SIG-M5 treated with dmso at 0.1 percent for 504 hours (cell line): ENCODE results near the gene SH2D5.

Experiments used
- DNase-seq: peaks from one replicate; lab custom pipeline; 2025; ENCODE audit not compliant: unreplicated experiment; lab: John Stamatoyannopoulos, UW

Gene SH2D5

DNA sequence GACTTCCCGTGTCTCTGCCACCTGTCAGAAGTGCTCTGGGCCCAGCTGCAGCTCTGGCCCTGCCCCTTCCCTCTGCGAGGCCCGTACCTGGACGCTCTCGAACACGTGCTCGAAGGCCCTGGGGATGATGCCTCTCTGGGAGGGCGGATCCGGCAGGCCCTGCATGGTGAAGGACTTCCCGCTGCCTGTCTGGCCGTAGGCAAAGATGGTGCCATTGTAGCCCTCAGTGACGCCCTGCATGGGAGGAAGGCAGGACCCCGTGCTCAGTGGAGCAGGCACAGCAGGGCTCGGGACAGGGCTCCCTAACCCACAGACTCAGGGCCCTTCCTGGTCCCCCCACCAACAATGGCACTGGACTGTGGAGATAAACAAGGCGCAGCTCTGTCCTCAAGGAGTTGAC lies 17.1 kb downstream of the SH2D5 start:
- no peak for DNase-seq

DNA sequence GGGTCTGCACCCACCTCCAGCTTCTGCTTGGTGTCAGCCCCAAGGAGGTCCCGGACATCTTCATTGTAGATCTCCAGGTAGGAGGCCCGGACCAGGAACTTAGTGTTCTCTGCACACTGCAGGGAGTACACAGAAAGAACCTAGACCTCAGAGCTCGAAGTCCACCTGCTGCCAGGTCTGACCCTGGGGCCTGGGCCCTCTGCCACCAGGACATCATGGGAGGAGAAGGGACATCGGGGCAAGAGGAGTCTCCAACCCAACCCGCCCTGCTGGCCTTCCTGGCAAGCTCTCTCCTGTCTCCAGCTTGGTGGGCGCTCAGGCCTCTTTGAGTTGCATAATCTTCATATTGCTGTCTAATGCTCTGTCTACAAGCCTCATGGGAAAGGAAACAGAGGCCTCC lies 19.1 kb downstream of the SH2D5 start:
- no peak for DNase-seq

DNA sequence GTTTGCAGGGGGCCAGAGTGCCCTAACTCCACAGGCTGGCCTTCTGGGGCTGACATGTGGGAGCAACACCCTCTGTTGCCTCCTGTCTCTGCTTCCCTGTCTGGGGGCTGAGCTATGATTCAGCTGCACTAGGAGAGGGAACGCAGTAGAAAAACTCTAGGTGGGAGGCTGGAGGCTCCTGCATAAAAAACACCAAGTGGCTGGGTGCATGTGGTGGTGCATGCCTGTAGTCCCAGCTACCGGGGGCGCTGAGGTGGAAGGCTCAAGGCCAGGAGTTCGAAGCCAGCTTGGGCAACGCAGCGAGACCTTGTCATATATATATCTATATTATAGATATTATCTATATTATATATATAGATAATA lies 20.3 kb downstream of the SH2D5 start:
- no peak for DNase-seq

DNA sequence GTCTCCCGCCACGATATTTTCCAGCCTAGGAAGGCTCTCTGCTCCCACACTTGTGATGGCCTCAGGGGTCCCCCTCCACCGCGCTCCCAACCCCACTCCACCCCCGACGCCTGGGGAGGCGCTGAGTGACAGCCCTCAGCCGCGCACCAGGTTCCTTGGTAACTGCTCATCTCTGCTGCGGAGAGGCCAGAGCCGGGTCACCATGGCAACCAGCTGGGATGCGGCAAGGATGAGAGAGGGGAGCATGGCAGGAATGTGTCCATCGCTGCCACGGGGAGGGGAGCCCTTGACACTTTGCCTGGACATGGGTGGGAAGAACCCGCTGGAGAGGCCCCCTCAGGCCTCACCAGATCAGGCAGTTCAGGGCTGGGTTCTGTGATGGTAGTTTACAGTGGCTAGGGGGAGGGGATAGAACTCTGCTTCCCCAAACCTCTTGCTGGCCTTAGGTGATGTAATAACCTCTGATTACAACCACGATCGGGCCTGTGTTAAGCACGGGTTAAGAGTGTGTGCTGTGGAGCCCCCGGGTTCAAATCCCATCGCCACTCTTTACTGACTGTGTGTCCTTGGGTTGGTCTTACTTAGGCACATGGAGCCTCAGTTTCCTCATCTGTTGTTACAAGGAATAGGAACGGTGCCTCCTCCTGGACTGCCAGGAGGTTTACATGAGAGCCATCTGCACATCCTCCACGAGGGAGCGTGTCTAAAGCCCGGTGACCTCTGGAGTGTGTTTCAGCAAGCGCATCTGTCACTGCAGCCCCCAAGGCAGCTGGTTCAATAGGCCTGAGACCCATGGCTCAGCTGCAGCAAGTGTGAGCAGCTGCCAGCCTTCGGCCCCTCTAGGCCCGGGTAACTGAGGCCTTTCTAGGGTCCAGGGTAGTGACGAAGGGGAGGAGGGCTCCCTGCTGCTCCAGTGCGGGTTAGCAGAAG lies 21.0 kb downstream of the SH2D5 start:
- peak; percentile 75 for DNase-seq

DNA sequence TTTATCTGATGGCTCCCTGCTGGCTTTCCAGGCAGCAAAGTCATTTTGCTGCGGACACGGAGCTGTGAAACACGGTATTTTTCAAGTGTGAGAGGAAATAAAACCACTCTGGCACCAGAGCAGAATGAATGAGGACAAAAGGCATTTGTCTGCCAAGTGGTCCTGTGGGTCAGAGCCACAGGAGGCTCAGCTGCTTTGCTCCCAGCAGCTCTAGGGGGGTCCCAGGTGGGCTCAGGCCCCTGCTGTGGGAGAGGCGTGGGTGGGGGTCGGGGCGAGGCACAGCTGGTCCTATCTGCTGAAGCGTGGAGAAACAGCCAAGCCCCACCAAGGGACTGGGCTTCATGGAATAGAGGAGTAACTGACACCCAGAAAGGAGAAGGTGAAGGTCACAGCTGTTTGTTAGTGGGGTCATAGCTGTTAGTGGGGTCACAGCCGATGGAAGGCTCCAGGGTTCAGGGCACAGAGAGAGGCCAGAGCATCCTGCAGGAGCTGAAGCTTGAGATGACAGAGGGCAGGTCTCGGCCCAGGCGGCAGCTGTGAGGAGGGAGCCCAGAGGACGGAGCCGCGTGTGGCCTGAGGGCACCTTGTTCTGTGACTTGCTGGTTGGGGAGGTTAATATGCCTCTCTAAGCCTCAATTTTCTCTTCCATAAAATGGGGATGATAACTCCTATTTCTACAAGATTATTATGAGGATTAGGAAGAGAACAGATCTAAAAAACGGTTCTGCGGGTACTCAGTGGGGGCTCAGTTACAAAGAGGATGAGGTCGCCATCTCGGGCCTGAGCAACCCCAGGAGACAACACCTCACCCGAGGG lies 21.8 kb downstream of the SH2D5 start:
- no peak for DNase-seq

DNA sequence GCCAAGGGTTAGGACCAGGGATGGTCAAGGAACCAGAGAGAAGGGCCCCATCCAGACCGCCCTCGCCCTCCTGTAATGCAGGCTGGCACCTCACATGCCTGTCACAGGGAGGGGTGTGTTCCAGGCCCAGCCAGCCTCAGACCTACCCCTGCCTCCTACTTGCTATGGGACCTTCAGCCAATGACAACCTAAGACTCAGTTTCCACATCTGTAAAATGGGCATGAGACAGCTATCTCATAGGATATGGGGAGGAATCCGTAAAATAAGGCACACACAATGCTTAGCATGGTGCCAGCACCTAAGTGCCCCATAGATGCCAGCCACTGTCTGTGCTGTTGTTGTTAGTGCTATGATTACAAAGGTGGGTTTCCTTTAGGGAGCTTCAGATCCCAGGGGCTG lies 22.6 kb downstream of the SH2D5 start:
- DNase-seq, result no peak

DNA sequence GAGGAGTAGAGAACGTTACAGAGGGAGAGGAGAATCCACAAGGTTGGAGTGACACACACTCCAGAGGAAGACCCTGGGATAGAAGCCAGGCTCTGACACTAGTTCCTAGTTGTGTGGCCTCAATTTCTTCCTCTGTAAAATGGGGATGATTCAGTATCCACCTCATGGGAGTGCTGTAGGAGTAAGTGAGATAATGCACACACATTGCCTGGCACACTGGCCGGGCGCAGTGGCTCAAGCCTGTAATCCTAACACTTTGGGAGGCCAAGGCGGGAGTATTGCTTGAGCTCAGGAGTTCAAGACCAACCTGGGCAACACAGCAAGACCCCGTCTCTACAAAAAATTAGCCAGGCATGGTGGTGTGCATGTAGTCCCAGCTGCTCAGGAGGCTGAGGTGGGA lies 23.6 kb downstream of the SH2D5 start:
- DNase-seq, result no peak

DNA sequence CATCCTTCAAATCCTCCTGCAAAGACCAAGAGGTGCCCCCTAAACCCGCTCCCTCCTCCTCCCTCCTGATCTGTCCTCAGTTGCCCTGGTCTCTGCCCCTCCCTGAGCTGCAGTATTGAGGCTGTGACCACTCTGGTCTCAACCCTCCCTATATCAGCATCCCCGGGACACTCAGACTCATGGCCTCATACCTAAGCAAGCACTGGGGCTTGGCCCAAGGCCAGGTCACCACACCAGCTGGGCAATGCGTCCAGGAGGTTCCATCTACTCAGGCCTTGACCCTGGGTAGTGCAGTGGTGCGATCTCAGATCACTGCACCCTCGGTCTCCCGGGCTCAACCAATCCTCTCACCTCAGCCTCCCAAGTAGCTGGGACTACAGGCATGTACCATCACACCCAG lies 24.4 kb downstream of the SH2D5 start:
- no peak for DNase-seq

DNA sequence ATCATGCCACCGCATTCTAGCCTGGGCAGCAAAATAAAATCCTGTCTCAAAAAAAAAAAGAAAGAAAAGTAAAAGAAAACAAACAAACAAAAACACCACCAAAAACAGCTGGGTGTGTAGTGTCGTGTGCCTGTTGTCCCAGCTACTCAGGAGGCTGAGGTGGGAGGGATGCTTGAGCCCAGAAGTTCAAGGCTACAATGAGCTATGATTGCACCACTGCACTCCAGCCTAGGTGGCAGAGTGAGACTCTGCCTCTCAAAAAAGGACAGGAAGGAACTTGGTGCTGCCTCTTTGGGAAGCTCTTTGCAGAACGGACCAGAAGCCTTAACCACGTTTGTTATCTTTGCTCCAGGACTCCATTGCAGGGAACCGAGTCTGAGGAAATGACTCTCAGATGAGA lies 25.7 kb downstream of the SH2D5 start:
- DNase-seq, result no peak

DNA sequence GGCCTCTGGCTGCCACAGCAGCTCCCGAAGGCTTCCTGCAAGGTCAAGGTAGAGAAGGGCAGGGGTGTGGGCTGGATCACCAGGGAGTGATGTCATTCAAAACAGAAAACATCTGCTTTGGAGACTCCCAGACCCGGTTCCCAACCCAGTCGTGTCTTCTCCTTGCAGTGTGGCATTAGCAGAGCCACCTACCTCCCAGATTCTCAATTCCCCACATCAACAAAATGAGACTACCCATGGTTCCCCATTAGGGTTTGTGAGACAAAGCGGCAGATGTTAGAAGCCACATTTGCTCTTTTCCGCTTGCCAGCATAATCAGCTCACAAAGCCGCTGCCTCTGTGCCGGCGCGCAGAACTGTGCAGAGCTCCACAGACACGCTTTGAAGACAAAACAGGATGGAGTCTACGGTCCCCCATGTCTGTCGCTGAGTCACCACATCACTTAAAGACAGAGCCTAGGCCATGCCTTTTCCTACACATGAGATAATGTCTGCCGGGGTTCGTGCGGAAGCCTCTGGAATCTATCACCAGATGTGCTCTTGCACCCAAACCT lies 27.2 kb downstream of the SH2D5 start:
- no peak for DNase-seq

DNA sequence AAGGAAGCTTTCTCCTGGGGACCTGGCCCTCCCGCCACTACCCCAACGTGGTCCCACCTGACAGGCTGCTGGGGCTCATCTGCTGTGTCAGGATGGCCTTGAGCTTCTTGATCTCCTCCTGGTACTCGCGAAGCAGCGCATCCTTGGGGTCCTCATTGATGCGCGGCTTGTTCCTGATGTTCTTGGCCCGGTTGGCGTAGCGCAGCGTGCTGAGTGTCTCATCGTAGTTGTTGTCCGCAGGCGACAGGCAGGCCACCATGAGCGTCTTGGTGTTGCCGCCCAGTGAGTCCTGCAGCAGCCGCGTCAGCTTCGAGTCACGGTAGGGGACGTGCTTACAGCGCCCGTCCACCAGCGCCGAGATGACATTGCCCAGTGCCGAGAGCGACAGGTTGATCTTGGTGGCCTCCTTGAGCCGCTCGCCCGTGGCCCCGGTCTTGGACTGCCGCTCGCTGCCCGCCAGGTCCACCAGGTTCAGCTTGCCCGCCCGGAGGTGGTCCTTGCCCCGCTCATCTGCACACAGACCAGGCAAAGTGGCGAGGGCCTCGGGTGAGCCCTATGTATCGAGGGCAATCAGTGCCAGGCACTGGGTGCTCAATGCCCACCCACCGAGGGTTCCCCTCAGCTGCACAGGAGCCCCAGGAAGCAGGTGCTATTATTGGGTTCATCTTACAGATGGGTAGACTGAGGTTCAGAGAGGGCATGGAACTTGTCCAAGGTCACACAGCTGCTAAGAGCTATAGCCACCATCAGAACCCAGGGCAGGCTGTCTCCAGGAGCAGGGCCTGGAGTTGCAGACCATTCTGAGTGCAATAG lies 27.9 kb downstream of the SH2D5 start:
- DNase-seq, result no peak

DNA sequence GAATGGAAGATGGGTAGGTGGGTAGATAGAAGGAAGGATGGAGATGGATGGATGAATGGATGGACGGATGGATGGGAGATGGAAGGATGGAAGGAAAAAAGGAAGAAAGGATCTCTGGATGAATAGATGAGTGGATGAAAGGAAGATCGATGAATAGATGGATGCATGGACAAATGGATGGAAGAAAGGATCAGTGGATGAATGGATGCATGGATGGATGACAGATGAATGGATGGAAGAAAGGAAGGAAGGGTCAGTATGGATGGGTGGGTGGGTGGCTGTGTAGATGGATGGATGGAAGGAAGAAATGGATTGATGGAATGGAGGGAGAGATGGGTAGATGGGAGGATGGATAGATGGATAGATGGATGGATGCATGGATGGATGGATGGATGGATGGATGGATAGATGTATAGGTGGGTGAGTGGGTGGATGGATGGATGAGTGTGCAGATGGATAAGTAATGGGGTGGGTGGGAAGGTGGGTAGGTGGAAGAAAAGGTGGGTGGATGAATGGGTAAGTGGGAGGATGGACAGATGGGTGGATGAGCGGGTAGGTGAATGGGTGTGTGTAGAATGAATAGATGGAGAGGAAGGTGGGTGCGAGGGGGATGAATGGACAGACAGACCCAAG lies 29.3 kb downstream of the SH2D5 start:
- no peak for DNase-seq

DNA sequence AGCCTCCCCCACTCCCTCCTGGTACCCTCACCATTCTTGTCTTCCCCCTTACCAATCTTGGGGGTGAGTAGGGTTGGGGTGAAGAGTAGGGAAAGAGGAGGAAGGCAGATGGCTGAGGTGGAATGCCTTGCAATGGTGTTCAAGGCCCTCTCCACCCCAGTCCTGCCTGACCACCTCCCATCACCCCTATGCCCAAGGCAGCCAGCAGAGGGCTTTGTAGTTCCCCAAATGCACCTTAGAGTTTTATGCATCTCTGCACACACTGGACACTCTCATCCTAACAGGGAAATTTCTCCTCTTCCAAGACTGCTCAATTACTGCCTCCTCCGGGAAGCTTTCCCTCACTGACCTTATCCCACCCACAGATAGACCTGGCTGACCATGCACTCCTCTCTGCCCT lies 30.1 kb downstream of the SH2D5 start:
- DNase-seq, result no peak

DNA sequence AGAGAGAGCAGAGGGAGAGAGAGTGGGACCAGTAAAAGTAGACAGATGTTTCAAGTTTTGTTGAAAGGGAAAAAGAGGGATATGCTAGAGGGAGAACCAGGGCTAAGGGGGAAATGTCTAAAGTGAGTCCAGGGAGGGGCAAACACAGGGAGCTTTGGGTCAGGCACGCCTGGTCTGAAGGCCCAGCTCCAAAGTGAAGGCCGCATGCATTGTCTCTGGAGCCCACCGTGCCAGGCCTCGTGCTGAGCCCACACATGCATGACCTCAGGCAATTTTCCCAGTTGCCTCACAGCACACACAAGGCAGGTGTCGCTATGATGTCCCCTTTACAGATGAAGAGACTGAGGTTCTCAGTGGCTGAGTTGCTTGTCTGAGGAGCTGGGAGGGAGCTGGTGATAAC lies 30.7 kb downstream of the SH2D5 start:
- no peak for DNase-seq

DNA sequence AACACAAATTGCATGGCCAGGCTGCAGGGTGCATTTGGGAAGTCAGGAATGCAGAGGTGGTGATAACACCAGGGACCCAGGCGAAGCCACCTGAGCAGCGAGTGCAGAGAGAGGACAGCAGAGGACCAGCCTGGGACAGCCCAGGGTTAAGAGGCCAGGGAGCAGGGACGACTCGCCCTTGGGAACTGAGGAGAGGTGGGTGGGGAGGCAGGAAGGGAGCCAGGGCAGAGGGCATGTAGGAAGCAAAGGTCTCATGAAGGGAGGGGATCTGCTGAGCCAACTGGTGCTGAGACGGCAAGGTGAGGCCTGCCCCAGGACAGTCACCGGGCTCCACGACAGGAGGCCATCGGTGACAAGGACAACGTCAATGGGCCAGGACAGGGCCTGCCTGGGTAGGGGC lies 31.1 kb downstream of the SH2D5 start:
- DNase-seq, result no peak

DNA sequence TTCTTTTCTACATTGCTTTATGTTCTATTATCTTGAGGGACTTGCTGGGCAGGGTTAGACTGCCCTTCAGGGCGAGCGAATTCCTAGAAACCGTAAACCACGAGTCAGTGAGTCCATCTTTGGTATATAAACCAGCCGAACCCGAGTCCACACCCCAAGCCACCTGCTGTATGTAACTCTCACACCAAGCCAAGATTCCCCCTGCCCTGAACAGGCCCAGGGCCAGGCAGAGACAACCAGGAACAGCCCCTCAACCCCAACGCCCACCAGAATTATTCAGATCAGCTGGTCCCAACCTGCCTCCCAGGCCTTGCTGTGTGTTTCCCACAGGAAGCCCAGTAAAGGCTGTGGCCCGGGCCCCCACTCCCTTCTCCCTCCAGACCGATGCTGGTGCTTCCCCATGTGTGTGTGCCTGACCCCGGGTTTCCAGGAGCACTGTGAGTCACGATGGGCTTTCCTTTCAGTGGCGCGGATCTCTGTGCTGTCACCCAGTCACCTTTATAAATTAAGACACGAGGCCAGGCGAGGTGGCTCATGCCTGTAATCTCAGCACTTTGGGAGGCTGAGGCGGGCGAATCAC lies 31.8 kb downstream of the SH2D5 start:
- no peak for DNase-seq

DNA sequence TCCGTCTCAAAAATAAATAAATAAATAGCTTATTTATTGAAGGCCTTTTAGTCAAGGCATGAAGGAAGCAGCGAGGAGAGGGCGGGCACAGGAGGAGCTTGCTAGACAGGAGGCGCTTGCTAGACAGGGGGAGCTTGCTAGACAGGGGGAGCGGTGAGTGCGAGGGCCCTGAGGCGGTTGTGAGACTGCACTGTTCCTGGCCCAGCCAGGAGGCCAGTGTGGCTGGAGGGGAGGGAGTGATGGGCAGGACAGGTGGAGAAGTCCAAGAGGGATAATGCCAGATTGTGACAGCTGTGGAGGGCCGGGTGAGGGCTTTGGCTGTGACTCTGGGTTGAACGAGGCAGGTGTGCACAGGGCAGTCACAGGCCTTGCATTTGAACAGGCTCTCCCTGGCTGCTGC lies 32.9 kb downstream of the SH2D5 start:
- peak; percentile 20 for DNase-seq

DNA sequence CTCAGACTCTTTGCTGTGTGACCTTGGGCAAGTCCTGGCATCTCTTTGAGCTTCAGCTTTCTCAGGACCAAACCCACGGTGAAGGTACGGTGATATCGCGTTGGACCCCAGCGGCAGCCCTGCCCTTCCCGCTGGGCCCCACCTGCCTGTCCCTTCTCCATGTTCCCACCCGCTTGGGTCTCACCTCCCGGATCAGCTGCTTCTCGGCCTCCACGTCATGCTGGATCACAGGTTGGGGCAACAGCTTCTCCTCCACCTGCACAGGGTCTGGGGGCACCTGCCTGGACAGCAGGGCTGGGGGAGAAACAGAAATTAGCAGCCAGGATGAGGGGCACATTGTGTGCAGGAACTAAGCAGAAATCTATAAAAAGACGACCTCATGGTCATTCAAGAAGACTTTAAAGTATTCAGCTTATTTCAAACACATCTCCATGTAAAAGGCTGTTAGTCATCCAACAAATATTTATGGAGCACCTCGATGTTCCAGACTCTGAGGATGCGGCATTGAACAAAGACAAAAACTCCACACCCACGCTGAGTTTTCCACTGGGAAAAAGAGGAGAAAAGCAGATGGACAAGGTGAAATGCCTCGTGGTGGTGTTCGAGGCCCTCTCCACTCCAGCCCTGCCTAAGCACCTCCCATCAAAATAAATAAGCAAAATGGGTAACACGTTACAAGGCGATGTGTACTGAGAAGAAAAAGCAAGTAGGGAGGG lies 34.1 kb downstream of the SH2D5 start:
- DNase-seq, result no peak

DNA sequence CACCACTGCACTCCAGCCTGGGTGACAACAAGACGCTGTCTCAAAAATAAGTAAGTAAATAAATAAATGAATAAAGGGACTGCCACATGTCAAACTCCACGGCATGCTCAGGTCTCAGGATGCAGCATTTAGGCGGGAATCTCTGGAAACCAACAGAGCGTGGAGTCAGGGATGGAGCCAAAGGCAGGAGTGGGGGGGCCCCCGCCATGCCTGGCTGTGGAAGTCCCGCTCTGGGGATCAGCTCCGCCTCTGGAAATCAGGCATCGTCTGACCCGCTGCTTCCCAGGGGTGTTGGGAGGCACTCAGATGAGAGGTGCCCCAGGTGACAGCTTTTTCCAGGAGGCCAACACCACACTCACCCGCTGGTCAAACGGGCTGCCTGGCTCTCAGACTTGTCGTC lies 34.9 kb downstream of the SH2D5 start:
- DNase-seq, result no peak
